LoVo (cell line): Measurements from ENCODE around the gene LYRM9.
A peak's percentile ranks its signal among the peaks of the same experiment; 100 is the strongest.
"Not testable (repeated sequence)": the region's sequence is repeated elsewhere in the genome, so short reads cannot be mapped to it uniquely, and the experiment has no call there.

Experiments
- DNase-seq: peaks from one replicate; pipeline ENCODE4 v3.0.0-alpha.2; 2016; ENCODE audit warnings: low spot score

LYRM9 gene

DNA sequence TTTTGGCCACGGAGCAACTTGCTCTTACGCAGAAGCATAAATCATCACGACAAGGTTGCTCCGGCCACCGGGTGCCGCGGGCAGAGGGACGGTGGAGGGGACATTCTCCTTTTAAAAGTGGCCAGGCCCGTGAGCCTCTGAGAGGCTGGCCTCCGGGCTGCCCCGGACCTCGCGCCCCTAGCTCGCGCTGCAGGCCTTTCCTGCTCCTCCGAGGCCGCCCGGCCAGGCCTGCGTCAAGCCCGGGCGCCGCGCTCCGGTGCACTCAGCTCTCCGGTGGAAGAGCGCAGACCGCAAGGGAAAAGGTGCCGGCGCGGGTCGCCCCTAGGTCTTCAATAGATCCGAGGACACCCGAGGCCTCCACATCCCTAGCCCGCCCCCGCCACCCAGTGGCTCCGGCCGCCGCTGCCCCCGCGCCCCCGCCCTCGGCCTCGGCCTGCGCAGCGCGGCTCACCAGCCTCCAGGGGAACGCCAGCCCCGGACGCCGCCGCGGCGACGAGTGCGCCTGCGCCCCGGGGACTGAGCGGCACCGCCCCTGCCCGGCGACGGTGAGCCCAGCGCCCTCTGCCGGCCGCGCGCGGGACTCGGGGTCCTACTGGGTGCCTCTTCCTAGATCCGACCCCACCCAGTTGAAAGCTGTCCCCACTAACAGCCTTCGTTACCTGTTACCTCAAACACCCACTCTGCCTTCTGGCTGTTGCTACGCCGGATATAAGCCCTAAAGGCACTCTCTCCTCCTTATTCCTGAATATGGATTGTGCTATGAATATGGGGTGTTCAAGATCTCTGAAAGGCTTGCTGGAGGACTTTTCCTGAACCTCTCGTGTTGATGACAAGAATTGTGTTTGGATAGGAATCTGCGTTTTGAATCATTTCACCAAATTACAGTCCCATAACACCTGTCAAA, at the start of gene LYRM9:
TSS of gene LYRM9 (minus strand) at position 500 of the 904 bp plus-strand sequence. CDS start 10,671 bp downstream, outside the sequence.
- DNase-seq: peak; percentile 93

DNA sequence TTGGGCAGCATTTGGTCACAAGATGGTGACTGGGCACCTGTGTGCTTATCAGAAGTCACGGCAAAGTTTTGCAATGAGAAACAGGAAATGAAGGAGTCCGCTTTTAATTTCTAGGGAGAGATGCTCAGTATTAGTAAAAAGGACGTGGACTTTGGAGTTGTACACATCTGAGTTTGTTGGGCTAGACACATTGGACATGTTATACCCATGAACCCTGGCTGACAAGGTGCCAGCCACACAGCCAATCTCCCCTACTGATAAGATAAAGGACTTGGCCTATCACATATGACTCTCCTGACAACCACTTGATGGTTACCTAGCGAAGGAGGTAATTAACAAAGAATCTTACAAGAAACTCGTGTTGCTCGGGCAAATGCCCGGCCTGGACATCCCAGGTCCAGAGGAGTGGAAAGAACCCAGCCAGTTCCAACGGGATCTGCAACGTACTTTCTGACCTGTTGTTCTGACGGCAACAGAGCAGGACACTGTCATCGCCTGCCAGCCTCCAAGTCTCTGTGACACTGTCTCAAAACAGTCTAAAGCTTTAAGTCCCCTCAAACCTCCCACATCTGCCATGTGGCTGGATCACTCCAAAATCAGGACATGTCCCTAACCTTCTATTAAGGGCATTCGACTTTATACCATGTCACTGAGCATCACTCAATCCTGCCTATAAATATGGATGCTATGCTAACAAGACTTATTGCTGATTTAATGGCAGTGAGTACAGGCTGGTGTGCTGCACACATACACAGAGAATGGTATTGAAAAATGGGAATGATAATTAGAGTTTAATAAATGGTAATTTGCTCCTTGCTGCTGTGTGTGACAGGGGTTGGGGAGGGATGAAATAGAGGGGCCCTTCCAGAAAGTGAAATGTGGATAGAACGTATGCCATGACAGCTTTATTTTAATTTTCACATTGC, 47.6 kb upstream of the LYRM9 start:
- no peak for DNase-seq

DNA sequence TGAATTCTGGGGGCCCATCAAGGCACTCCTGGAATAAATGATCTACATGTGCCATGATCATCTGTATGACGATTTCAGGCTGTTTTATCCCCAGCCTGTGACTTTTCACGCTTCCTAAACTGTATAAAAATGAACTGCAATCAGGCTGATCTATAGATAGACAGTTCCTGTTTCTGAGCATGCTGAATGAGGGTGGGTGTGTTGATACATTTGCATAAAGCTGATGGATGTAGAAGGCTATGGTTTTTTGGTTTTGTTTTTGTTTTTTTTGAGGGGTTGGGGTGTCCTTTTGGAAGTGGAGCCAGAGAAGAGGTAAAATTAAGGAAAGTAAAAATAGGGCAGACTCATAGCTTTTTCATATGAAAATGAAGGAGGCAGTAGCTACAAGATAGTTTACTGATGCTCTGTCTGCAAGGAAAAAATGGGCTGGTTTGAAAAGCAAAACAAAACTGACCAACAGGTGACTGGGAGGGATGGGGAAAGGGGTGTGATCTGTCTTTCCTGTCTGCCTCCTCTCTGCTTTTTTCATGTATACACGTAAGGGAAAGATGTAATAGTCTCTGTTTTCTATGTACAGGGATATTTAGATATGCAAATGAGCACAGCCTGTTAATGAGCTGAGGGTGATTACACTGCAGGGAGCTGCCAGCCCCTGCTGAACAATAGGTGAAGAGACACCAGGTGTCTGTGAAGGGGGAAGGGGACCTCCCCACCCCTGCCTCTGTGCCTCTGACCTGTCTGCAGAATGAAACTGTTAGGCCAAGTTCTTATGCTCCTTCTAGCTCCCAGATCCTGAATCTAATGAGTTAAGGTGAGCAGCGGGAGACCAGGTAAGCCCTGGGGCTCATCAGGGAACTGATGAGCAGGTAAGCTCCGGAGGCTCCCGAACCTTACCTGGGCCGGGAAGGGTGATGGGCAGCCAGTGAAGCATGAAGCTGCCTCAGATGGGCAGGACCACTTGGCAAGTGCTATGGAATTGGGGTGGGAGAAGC, 46.6 kb upstream of the LYRM9 start:
- no peak for DNase-seq

DNA sequence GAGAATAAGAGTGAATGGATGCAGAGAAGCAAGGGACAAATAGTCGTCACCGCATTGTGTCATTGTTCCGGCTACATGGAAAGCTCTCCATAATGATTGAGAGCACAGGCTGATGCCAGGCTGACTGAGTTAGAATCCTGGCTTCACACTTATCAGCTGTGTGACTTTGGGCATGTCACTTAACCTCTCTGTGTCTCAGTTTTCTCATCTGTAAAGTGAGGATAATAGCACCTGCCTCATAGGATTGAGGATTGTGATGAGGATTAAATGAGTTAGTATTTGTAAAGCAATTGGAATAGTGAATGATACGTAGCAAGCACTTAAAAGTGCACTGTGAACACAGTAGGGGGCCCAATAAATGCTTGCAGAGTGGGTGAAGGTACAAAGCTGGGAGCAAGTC, 45.7 kb upstream of the LYRM9 start:
- no peak for DNase-seq

DNA sequence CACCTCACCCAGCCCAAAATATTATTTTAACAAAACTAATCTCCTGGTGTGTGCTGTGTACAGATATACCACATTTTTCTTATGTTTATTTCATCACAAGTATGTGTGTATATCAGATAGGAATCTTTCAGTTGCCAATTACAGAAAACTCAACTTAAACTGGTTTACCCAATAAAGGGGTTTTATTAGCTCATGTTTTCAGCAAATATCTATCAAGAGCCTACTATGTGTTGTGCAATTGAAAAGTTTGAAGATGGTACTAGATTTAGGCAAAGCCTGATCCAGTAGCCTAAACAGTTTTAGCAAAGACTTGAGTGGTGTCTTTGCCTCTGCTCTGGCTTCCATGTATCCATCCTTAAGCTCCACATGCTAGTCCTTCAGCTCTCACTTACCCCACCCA, 45.1 kb upstream of the LYRM9 start:
- DNase-seq: no peak

DNA sequence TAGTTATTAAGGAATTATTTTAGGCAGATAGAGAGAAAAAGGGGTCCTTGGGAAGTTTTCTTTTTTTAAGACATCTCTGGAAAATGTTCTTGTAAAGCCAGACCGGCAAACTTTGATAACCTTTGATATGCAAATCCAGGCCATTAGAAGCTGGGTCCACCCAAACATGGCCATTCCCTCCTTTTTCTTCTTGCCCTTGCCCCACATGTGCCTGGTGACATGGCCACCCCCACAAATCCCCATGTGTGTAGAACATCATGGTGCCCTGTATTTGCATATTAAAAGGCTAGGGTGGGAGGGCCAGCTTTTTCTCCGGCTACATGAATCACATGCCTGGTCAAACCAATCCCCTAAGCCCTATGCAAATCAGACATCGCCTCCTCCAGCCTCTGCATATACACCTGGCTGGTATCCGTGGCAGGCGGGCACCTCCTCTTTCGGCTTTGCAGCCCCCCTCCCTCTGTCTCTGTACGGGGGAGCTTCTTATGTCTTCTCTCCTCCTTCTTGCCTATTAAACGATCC, 43.9 kb upstream of the LYRM9 start:
- DNase-seq: no peak

DNA sequence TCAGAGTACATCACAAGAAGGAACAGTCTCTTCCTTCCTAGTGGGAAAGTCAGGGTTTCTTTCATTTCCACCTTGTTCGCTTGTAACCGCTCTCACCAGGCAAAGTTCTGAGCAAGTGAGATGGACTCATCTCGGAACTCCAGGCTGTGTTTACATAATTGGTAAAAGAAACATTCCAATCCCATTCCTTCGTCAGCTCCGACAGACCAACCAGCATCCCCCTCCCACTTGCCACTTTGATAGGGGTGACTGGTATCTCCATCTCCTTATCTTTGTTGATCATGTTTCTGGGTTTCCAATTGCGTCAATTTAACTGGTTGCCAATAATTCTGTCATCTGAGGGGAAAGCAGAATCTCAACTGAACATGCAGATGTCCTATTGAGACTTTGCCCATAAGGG, 36.8 kb upstream of the LYRM9 start:
- no peak for DNase-seq

DNA sequence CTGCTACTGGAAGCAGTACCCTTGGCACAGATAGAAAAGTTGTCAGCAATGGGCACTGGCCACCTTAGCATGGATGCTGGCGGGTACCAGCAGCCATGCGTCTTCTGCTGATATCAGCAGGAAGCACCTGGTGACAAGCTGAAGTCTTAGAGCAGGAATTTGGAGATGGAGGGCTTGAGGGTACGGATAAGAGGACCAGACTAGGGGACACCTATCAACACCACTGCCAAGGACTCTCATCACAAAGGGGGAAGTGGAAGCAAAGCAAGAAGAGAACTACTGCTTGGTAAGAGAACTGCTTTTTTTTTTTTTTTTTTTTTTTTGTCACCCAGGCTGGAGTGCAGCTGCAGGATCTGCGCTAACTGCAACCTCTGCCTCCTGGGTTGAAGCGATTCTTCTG, 35.4 kb upstream of the LYRM9 start:
- no peak for DNase-seq

DNA sequence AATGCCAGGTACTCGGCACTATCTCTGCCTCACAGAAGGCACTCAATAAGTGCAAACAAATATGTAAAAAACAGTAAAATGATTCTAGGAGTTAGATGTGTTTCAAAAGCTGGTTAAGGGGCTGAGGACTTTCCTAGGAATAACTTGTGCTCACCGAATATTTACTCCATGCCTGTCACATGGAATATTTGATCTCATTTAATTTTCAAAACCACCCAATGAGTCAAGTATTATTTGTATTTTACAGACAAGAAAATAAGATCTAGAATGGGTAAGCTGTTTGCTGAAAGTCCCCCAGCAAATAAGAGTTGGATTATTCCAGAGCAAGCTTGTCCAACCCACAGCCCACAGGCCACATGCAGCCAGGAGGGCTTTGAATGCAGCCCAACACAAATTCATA, 34.6 kb upstream of the LYRM9 start:
- no peak for DNase-seq

DNA sequence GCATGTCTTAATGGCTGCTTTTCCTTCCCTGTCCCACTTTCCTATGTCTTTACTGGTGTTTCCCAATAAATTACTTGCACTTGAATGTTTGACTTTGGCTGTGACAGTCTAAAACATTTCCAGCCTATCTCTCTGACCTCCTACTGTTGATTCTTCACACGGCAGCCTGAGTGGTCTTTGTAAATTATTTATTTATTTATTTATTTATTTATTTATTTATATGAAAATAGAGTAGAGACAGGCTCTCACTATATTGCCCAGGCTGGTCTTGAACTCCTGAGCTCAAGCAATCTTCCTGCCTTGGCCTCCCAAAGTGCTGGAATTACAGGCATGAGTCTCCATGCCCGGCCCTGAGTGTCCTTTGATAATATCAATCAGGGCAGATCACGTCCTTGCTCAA, 28.4 kb upstream of the LYRM9 start:
- no peak for DNase-seq

DNA sequence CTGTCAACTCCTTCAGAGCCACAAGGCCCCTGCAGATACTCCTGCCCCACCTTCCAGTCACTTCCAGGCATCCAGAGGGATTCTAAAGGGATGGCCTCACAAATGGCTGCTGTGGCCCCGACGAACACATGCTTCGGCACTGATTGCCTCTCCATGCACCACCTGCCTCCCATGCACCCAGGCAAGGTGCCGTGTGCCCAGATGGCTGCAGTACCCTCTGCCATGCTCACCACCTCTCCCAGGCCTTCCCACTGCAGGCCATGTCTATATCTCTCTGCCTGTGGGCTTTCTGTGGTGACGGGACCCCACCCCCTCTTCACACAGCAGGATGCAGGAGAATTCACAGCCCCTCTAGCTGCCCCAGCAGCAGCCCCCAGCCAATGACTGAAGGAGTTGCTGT, 27.9 kb upstream of the LYRM9 start:
- no peak for DNase-seq

DNA sequence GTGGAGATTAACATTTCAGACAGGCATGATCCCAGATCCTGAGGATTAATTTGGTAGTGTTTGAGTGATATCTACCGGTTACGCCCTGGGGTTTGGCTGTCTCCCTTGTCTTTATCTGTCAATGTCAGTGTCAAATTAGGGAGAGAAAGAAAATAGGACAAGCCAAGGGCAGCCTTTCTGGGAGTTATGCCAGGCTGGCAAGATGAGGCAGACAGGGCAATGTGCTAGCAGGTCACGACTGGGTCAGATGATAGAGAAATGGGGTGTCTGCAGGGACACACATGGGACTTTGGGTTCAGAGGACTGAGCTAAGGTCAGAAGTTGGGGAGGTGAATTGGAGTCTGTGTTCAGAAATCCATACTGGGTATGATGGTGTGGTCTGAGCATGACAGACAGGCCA, 27.4 kb upstream of the LYRM9 start:
- DNase-seq: no peak

DNA sequence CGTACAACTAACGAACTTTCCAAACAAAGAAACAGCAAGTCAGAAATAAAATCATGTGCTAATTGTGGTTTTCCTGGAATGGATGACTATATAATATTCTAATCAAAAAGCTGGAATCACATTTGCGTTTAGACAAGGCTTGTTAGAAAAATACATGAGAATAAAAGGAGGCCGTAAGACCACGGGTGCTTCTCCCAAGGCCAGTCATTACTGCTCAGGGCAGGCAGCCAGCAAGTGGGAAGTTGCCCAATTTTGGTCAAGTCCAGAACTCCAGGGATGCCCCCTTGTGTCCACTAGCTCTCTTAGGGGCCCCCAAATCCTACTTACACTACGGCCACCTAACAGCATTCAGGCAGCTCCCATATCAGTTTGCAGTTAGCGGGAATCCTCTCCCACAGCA, 25.9 kb upstream of the LYRM9 start:
- DNase-seq: no peak

DNA sequence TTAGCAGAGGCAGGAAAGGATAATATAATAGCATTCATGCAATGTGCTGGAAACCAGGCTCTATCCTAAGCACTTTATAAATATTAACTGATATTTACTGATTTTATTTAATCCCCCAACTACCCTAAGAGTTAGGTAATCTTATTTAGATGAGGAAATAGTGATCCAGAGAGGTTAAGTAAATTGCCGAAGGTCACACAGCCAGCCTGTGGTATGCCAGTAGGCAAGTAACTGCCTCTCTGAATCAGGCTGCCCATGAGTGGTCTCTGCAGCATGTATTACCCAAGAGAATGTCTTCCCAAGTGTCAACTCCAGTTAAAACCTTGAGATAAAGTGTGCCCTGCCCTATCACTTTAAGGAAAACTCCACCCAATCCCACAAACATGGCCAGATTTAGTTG, 25.3 kb upstream of the LYRM9 start:
- DNase-seq: no peak

DNA sequence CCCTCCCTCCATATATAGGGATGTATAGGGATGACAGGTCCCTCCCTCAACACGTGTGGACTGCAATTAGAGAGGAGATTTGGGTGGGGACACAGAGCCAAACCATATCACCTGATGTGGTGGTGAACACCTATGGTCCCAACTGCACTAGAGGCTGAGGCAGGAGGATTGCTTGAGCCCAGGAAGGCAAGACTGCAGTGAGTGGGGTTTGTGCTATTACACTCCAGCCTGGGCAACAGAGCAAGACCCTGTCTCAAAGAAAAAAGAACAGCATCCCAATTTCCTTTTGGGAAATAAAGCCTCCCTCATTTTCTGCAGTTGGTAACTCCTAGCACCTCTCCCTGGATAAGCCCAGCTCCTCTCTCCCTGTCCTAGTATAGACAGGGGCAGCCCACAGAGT, 23.8 kb upstream of the LYRM9 start:
- DNase-seq: no peak

DNA sequence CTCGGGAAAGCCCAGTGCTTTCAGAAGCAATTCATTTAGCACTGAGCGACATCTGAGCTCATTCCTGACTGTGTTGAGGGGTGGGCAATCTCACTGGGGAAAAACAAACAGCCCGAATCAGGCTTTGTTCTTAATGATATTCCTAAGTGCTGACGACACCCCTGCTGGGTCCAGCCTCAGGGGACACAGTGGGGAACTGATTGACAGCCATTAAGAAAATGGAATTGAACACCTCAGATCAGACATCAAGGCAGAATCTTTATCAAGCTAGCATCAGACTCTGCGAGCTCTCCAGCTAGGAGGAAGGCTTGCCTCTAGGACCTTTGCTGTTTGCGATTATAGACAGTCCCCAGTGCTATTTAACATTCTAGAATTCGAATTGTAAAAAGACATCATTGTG, 22.5 kb upstream of the LYRM9 start:
- no peak for DNase-seq

DNA sequence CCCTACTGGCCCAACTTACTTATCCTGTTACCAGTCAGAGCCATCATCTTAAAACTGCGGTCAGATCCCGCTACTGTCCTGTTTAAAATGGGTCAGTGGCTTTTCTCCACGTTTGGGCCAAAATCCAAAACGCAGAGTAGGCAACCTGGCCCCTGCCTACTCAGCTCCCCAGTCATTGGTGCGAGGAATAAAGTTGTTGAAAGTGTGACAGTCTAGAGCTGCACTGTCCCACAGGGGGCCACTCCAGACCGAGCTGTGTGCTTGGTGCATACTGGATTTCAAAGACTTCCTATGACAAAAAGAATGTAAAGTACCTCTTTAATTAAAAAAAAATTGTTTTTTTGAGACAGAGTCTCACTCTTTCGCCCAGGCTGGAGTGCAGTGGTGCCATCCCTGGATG, 21.2 kb upstream of the LYRM9 start:
- no peak for DNase-seq

DNA sequence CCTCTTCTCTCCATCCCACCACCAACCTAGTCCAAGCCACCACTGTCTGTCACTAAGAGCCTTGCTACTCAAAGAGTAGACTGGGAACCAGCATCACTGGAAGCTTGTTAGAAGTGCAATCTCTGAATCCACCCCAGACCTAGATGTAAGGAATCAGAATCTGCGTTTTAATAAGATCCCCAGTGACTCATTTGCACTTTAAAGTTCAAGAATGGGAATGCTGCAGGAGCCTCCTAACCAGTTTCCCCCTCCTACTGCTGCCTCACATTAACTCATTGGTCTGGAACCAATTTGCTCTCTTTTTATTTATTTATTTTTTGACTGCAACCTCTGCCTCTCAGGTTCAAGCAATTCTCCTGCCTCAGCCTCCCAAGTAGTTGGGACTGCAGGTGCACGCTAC, 19.8 kb upstream of the LYRM9 start:
- DNase-seq: no peak

DNA sequence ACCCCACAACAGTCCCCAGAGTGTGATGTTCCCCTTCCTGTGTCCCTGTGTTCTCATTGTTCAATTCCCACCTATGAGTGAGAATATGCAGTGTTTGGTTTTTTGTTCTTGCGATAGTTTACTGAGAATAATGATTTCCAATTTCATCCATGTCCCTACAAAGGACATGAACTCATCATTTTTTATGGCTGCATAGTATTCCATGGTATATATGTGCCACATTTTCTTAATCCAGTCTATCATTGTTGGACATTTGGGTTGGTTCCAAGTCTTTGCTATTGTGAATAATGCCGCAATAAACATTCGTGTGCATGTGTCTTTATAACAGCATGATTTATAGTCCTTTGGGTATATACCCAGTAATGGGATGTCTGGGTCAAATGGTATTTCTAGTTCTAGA, 19.1 kb upstream of the LYRM9 start:
- DNase-seq: not testable (repeated sequence)

DNA sequence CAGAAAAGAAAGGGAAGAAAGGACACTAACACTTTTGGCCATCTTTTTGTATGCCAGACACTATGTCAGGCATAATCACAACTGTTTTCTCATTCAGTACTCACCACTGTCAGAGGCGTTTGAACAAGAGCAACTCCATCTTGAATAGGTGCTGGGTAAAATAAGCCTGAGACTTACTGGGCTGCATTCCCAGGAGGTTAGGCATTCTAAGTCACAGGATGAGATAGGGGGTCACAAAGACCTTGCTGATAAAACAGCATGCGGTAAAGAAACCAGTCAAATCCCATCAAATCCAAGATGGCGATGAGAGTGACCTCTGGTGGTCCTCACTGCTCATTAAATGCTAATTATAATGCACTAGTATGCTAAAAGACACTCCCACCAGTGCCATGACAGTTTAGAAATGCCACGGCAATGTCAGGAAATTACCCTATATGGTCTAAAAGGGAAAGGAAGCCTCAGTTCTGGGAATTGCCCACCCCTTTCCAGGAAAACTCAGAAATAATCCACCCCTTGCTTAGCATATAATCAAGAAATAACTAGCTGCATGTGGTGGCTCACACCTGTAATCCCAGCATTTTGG, 14.9 kb upstream of the LYRM9 start:
- no peak for DNase-seq

DNA sequence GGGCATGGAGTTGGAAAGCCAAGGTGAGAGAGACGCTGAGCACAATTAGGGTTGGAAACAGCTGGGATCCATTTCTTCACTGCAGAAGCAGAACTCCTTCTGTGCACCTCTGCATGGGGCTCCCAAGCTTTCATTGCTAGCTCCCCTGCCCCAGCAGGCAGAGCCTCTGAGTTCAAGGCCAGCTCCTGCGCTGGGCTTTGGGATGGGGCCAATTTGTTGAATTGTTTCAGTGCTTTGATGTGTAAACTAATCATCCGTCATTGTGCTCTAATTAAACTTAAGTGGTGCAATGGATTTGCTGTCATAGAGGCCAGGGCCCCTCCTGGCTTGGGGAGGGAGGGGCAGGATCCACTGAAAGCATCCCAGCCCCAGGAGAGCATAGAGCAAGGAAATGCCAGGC, 13.5 kb upstream of the LYRM9 start:
- no peak for DNase-seq
